Mesothelial cell of epicardium (in vitro differentiated cells): ENCODE data around the gene TRERF1. TPM values are rescaled to one million over a fixed set of nuclear protein-coding genes. Genes with fewer than 3 reads are reported as not detected.

ENCODE experiments used
- DNase-seq, 2 experiments: peaks; one replicate each; pipeline ENCODE4 v3.0.0; 2021; ENCODE audit warnings: low spot score in 2 of 2; ENCODE audit not compliant: unreplicated experiment in 2 of 2
- H3K27ac Mint-ChIP-seq: 2 replicates; pipeline ENCODE4 v1.8.0; 2021; ENCODE audit warnings: mixed read lengths
- H3K27me3 Mint-ChIP-seq: 2 replicates; pipeline ENCODE4 v1.8.0; 2021; ENCODE audit warnings: low read depth, mixed read lengths
- H3K36me3 Mint-ChIP-seq: 2 replicates; pipeline ENCODE4 v1.8.0; 2021; ENCODE audit warnings: mixed read lengths
- H3K4me1 Mint-ChIP-seq: 2 replicates; pipeline ENCODE4 v1.8.0; 2021; ENCODE audit warnings: mixed read lengths
- H3K4me3 Mint-ChIP-seq: 2 replicates; pipeline ENCODE4 v1.8.0; 2021; ENCODE audit warnings: mild to moderate bottlenecking, moderate library complexity, mixed read lengths
- H3K9me3 Mint-ChIP-seq: 2 replicates; pipeline ENCODE4 v1.8.0; 2021; ENCODE audit warnings: mixed read lengths
- CTCF ChIP-seq: fragments of 200-600 bp; sonication (generic); IDR thresholded peaks from one replicate; pipeline ENCODE4 v1.5.0; 2021; ENCODE audit warnings: antibody characterized with exemption; ENCODE audit not compliant: unreplicated experiment
- total RNA-seq: library from RNA; stranded (reverse); gene quantifications from 3 replicates; pipeline ENCODE4 v1.2.1, GENCODE V29; 2021

Gene TRERF1
- total RNA-seq, 1 donor from 2014 or later, result 19.8 TPM

GRCh38 chr6:42378125-42378524 is 73.6 kb downstream of the TRERF1 start:
- no peaks in the 10 kb centered on the region for H3K27me3 Mint-ChIP-seq
- no peak overlapping the region for H3K4me3 Mint-ChIP-seq
- no peak for TF ChIP-seq CTCF
- DNase-seq, result no peak
- H3K9me3 Mint-ChIP-seq, result no peaks in the 10 kb centered on the region
- peaks cover 3% of the 10 kb centered on the region for H3K4me1 Mint-ChIP-seq
- peak overlapping the region; percentile 33 for H3K27ac Mint-ChIP-seq
- H3K36me3 Mint-ChIP-seq, result peaks cover 3% of the 10 kb centered on the region

DNA sequence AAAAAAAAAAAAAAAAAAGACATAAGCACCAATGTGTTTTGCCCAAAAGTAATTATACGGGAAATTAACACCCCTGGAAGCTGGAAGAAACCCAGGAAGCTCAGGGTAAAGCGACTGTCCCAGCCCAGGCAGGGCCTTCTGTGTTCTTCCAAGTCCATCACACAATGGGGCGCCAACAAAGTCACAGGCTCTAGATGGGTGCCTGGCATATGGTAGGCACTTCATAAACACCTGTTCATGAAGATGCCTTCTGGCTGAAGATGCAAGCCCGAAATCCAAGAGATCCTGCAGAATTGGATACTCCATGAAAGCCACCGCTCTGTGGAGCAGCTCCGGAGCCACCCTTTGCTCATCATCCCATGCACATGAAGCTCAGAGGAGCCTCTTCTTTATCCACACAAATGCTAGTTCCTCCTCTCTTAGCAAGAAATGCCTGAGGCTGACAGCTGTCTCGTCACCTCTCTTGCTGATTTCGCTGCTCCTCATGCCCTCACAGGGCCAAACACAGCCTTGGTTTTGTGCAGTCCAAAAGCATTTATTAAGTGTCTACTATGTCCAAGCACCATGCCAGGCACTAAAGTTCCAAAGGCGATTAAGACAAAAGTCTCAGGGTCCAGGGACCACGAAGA is 76.6 kb downstream of the TRERF1 start:
- H3K27me3 Mint-ChIP-seq, result no peaks in the 10 kb centered on the region
- no peak overlapping the region for H3K4me3 Mint-ChIP-seq
- no peak for DNase-seq
- H3K36me3 Mint-ChIP-seq, result peaks cover 3% of the 10 kb centered on the region
- no peaks in the 10 kb centered on the region for H3K9me3 Mint-ChIP-seq
- no peak for TF ChIP-seq CTCF
- no peak overlapping the region for H3K27ac Mint-ChIP-seq
- peaks cover 3% of the 10 kb centered on the region for H3K4me1 Mint-ChIP-seq

DNA sequence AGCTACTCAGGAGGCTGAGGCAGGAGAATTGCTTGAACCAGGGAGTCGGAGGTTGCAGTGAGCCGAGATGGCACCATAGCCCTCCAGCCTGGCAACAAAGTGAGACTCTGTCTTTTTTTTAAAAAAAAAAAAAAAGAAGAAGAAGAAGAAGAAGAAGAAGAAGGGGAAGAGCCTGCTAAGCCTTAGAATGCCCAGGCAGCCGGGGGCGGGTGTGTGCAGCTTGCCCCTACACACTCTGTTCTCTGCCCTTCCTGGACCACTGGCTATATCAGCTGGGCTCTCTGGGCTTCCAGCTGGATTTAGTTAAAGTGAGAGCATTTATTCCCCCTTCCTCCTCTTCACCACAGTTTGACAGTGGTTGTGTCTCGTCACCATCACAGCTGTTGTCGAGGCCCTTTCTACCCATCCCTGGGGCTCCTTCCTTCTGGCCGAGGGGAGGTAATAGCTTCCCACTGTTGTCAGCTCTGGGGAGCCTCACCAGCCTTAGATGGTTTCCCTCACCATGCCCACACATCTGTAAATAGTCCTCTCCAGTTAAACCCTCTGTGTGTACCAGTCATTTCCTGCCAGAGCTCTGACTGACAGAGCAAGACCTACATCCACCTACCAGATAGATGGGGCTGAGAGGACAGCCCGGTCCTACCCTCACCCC is 77.6 kb downstream of the TRERF1 start:
- no peak for TF ChIP-seq CTCF
- Mint-ChIP-seq H3K4me1 (peaks cover 6% of the 10 kb centered on the region), H3K27ac (no peak overlapping the region), H3K27me3 (no peaks in the 10 kb centered on the region), H3K9me3 (no peaks in the 10 kb centered on the region), H3K4me3 (no peak overlapping the region), H3K36me3 (peaks cover 3% of the 10 kb centered on the region)
- no peak for DNase-seq

DNA sequence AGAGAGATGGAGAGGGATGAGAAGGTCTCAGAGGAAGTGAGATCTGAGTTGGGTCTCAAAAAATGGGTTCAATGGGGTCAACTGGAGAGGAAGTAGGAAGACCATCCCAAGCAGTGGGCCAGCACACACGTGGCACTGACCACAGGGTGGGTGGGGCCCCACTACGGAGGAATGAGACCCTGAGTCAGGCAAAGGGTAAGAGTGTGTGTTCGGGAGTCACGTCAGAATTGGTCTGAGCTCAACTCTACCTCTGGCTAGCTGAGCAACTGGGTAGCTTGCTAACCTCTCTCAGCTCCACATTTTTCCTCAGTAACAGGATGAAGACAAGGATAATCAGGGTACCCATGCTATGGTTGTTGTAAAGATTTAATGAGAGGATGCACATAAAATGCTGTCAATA is 79.0 kb downstream of the TRERF1 start:
- H3K27ac Mint-ChIP-seq, result no peak overlapping the region
- TF ChIP-seq CTCF, result no peak
- H3K4me3 Mint-ChIP-seq, result no peak overlapping the region
- no peak for DNase-seq
- H3K4me1 Mint-ChIP-seq, result peaks cover 14% of the 10 kb centered on the region
- H3K9me3 Mint-ChIP-seq, result no peaks in the 10 kb centered on the region
- H3K27me3 Mint-ChIP-seq, result no peaks in the 10 kb centered on the region
- peaks cover 3% of the 10 kb centered on the region for H3K36me3 Mint-ChIP-seq

- DNase-seq, result no peak
- H3K27me3 Mint-ChIP-seq, result no peaks in the 10 kb centered on the region
- peaks cover 16% of the 10 kb centered on the region for H3K4me1 Mint-ChIP-seq
- no peaks in the 10 kb centered on the region for H3K9me3 Mint-ChIP-seq
- H3K4me3 Mint-ChIP-seq, result no peak overlapping the region
- no peaks in the 10 kb centered on the region for H3K36me3 Mint-ChIP-seq
- no peak overlapping the region for H3K27ac Mint-ChIP-seq
- TF ChIP-seq CTCF, result no peak
Observed at GRCh38 chr6:42370323-42370985, 81.3 kb downstream of the TRERF1 start.
